Activated CD8-positive, alpha-beta memory T cell treated with anti-CD3 and anti-CD28 coated beads for 48 hours (primary cell): ENCODE results near the gene GLP1R.
"Not testable (repeated sequence)": the region's sequence is repeated elsewhere in the genome, so short reads cannot be mapped to it uniquely, and the experiment has no call there.

Experiments
- DNase-seq, 3 experiments: peaks; one replicate each; pipeline ENCODE4 v3.0.0-alpha.2; 2020; ENCODE audit warnings: low read depth in 2 of 3, low spot score in 2 of 3

The GLP1R gene

DNA sequence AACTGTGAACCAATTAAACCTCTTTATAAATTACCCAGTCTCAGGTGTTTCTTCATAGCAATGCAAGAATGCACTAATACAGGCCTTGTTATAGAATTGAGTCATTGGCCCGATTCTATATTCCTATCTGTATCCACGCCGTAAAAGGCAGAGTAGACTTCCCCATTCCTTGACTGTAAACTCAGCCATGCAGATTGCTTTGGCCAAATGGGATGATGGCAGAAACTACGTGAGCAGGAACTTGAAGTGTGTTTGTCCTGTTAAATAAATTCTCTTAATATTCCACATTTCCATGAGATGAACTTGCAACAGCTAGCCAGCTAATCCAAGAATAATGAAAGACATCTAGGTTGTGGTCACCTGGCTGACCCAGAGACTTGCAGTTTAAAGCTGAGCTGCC lies 70.3 kb downstream of the GLP1R start:
- no peak for DNase-seq

DNA sequence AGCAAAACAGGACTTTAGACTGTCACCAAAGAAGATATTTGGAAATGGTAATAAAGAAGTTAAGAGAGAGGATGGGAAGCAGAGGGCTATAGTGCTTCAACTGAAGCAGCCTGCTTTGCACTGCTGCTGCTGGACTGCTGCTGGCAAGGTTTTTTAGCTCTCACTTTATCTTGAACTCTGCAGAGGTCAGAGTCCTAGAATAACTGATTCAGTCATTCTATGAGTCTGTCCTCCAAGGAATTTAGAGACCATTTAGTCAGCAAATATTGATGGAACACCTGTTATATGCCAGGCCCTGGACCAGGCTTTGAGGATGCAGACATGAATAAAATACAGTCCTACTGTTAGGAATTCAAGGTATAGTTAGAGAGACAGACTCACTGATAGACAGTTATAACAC lies 75.5 kb downstream of the GLP1R start:
- no peak for DNase-seq

DNA sequence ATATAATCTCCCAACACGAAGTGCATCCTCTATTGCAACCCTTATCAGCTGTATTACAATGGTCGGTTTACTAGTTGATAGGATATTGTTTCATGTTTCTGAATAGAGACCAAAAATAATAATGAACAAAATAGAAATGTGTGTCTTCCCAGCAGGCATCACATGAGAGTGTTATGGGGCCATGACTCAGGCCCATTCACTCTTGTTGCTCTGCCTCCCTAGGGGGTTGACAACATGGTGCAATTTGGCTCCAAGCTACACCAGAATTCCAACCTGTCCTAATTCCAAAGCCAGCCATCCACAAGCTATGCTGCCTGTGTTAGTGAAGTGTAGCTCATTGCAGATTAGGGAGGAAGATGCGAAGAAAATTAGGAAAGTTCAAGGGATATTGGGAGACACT lies 79.5 kb downstream of the GLP1R start:
- DNase-seq: no peak

DNA sequence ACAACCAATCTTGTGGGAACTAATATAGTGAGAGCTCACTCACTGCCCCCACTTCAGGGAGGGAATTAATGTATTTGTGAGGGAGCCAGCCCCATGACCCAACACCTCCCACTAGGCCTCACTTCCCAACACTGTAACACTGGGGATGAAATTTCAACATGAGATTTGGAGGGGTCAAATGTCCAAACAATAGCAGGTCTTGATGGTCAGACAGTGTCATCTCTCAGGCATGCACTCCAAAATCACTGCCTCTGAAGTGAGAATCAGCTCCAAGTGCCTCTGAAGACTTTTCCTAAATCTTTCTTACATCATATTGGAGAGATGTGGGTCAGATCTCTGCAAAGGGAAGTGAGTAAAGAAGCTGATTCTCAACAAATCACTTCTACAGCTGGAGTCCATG lies 80.3 kb downstream of the GLP1R start:
- DNase-seq: no peak

DNA sequence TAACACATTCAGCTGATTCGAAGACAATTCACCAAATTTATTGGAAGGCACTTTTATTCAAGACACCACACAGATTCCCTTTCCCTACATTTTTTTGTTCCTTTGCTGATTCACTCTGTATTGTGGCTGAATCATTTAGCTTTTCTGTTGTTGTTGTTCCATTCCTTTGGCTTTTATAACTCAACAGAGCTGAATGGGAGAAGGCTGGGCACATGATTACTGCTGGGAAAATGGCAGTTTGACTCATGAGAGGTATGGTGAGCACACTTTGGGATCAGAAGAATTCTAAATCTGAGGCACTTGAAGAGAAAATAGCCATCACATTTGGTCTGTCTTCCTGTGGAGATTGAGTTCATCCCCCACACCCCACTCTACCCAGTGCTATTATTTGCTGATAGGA lies 82.1 kb downstream of the GLP1R start:
- DNase-seq: no peak

DNA sequence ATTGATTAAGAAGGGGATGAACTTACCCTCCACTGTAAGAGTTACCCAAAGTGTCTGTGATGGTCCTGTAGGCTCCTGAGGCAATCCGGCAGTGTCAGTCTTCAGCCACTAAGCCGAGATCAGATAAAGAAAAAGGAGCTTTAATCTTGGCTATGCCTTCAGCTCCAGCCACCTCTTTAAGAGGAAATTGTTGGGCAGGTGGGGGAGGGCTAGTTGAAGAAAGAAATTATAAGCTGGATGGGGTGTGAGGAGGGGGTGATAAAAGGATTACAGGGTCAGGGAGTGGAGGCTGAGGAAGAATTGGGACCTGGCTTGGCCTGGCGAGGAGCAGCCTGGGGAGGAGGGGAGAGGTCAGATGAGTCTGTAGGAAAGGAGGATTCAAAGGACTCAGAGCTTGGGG lies 86.2 kb downstream of the GLP1R start:
- DNase-seq: not testable (repeated sequence)

DNA sequence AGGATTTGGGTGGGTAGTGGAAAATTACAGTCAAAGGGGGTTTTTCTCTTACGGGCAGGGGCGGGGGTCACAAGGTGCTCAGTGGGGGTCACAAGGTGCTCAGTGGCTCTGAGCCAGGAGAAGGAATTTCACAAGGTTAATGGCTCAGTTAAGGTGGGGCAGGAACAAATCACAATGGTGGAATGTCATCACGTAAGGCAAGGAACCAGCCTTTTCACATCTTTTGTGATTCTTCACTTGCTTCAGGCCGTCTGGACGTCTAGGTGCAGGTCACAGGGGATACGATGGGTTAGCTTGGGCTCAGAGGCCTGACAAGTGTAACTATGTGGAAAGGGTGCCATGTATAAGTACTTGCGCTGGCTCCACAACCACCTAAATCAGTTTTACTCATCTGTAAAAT lies 87.6 kb downstream of the GLP1R start:
- DNase-seq: not testable (repeated sequence)

DNA sequence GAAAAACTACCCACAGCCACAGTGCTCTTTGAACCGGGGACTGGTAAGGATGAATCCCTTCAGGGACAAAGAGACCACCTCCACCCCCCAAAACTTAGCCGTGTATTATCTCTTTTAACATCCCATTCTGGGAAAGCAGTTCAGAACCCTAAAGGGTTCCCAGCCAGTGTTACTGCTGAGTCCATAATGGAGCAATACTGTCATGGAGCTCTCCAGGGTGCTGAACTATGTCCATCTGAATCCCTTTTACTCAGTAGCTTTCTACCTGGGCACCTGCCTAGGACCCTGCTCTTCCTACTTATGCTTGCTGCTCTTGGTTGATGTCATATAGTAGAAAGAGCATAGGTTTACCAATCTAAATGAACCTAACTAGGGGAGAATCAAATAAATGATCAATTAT lies 88.7 kb downstream of the GLP1R start:
- DNase-seq: no peak
